GM18873 (cell line): Measurements from ENCODE around the gene ADCY4.

Experiments used
- ATAC-seq: cut with Tn5 transposase; IDR thresholded peaks from one replicate; pipeline ENCODE4 v1.9.1; 2021; ENCODE audit warnings: mild to moderate bottlenecking, moderate library complexity, moderate number of reproducible peaks; ENCODE audit not compliant: unreplicated experiment, low FRiP score

The ADCY4 gene

DNA sequence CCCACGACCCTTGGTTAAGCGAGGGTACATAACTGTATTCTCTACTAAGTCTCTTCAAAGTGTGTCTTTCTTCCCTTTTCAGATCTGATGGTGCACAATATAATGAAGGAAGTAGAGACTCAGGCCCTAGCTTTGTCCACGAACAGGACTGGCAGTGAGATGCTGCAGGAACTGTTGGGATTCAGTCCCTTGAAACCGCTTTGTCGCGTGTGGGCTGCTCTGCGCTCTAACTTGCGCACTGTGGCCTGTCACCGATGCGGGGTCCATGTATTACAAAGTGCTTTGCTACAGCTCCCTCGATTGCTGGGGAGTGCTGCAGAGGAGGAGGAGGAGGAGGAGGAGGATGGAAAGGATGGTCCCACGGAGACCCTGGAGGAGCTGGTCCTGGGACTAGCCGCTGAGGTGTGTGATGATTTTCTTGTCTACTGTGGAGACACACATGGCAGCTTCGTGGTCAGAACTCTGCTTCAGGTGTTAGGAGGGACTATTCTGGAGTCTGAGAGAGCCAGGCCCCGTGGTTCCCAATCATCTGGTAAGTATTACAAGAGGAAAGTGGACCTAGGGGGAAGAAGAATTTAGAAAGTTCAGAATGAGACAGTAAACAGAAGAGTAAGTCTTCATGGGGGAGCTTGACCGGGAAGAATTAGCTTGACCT is 34.4 kb downstream of the ADCY4 start:
- no peak for ATAC-seq

DNA sequence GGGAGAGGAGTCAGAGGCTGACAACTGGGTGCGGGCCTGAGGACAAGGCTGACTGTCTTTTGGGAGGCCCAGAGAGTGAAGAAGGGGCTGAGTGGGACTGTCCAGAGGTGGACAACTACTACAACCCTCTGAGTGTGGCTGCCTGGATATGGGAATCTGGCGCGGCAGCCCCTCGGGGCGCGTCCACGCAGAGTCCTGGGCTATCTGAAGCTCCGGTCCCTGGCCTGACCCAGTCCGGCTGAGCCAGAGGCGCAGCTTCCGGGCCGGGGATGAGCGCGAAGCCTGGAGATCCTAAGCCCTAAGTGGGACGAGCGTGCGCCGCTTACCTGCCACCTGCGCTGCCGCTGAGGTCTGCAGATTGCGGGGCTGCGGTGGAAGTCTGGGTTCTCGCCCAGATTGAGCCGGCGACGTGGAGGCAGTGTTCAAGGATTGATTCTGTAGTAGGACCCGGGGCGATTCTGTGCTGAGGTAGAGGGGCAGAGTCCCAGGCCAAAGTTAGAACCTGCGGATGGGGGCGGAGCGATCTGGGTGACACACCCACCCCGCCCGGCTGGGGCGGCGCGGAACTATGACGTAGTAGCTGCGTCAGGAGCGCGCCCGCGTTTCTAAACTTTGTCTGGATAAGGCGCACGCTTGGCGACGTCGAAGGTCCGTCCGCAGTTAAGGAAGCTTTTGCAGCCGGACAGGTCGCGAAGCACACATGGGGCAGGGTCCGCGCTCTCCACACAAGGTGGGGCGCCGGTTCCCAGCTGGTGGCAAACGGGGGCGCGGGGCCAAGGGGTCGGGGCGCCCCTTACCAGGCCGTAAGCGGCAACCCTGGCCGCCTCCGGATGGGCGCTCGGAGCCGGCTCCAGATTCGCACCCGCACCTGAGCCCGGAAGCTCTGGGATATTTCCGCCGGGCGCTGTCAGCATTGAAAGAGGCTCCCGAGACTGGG is 35.3 kb downstream of the ADCY4 start, which contains the start of the genes DHRS1 and NOP9:
DHRS1 (minus strand) TSS at position 526 of the 937 bp plus-strand sequence. CDS start 674 bp downstream, outside the sequence.
NOP9 (plus strand) TSS at position 596 of the 937 bp plus-strand sequence; CDS start at position 701, 105 bp downstream.
- ATAC-seq: peak; percentile 63

DNA sequence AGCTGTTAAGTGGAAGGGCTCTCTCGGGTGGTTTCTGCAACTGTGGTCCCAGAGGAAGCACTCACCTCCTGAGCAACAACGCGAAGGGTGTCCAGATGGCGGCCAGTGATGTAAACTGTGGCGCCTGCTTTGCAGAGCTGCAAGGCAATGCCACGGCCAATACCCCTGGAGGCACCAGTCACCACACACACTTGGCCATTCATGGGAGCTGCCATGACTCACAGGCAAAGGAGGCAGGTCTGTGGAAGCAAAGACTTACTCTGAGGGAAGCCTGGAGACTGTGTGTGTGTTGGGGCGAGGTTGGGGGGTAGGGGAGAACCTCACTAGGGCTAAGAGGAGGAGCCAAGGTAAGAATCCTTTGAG is 36.0 kb downstream of the ADCY4 start:
- no peak for ATAC-seq

DNA sequence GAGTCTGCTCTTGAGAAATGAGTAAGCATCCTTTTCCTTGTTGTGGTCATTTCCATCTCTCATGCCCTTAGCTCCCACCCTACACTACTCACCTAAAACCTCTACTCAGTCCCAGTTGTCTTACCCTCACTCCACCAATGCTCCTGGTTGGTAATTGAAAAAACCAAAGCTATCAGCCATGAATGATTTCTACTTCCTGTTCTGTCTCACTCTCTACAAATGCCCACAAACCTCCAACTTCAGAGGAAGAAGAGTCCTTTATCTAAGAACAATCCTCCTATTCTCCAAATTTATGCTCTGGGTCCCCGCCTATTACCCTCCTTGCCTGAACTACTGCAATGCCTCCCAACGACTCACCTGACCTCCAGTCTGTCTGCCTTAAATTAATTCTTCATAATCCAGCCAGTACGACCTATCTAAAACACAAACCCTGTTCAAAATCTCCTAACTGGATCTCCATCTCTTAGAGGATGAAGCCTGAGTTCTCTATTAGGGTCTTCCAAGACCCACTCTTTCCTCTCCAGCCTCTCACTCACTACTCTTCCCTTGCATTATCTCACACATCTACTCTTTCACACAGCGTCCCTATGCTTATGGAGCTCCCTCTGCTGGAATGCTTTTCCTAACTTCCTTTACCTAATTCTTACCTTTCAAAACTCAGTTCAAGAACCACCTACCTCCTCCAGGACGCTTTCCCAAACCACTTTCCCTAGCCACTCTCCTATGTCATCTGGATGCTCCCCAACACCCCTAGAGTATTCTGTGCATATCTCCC is 37.5 kb downstream of the ADCY4 start:
- ATAC-seq: peak; percentile 11

DNA sequence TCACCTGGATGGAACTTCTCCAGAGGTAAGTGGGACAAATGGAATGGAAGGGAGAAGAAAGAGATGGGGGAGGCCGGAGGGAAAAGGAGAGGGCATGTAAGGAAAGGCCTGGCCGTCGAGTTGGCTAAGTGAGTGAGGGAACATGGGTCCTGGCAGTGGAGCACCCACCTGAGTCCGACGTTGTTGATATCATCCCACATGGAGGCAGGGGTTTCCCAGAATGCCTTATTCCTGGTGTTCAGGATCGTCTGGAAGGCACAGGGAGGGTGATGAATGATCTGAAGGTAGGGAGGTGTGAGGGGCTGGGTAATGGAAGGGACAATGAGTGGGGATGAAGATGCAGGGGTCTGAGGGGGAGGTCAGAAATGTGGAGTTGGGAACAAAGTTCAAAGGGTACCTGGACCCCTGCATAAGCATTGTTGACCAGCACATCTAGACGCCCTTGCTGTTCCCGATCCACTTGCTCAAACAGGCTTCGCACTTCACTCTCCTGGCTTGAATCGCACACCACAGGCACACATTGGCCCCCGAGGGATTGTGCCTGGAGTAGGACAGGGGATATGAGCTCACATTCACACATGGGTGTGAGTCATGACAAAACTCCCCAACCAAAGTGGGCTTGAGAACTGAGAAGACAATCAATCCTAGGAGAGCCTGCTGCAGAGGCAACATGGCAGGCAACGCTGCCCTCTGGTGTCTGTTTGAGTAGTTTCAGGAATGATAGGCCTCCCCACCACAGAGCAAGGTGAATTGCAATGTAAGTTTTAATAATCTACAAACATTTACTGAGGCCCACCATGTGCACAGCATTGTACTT is 38.3 kb downstream of the ADCY4 start:
- ATAC-seq: peak; percentile 39

DNA sequence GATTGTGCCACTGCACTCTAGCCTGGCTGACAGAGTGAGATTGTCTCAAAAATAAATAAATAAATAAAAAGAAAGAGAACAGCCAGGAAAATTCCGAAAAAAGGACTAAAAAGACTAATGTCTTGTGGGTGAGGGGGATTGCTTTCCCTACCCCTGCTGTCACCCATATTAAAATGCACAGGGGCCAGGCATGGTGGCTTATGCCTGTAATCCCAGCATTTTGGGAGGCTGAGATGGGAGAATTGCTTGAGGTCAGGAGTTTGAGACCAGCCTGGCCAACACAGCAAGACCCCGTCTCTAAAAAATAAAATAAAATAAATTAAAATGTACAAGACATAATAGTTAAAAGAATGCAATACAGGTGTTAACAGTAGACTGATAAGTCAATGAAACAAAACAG is 41.3 kb downstream of the ADCY4 start:
- no peak for ATAC-seq

DNA sequence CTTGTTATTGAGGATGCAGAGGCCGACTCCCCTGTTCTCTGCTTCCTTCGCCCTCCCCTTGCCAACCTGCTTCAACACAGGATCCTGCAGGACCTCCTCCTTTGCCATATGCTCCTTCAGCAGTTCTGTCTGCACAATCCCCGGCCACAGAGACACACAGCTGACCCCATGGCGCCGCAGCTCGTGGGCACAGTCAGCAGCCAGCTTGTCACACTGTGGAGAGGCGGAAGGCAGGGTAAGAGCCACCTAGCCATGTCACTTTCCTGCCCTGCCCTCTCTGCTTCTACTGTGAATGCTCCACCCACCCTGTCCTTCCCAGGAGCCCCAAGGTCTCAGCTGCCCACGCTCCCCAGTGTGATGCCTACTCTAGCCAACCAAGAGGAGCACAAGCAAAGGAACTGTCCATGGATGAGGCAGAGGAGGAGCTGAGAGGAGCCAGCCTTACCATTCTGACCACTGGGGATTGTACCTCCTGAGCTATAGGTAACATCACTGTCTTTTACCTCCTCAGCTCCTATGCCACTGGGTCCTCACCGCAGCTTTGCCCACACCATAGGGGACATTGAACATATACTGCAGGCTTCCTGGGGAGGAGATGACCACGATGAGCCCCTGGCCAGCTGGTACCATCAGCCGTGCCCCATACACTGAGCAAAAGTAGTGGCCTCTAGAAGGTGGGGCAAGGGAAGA is 42.6 kb downstream of the ADCY4 start:
- ATAC-seq: no peak

DNA sequence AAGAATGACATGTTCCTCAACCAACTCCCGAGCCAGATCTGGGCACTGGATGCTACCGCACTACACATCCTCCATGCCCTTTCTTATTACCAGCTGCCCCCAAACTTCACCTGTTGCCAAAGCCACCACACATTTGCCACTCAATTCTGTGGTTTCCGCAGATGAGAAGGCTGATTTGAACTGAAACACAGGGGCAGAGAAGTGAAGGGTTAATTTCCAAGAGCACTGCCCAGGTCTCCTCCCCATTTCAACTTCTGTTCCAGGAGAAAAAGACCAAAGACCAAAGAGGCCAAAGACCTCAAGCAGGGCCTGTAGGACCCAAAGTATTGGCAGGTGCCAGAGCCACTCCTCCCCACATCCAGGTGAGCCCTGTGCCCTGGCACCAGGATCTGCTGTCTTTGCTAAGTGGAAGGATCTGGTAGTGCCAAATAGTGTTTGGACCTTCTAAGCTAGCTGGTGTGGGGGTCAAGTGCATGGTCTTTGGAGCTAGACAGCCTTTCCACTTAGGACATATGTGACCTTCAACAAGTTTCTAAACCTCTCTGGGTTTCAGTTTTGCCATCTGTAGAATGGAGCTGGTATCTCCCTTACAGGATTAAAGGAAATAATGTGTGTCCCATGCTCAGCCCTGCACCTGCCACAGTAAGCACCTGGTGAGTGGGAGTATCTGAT is 43.3 kb downstream of the ADCY4 start:
- ATAC-seq: no peak

DNA sequence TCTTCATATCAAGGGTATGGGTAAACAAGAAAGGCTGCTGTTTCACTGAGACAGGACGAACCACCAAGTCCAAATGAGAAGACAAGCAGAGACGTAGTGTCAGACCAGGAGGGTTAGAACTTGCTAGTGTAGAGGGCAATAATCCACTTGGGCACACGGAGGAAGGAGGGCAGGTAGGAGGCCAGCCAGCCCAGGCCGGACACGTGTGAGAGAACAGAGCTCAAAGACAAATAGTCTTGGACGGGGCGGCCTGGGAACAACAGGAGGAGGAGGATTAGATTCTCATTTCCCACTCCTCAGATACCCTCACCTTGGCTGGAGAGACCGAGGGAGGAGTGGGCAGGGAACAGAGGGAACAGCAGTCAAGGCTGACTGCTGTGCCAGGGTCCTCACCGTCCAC is 44.1 kb downstream of the ADCY4 start:
- ATAC-seq: no peak

DNA sequence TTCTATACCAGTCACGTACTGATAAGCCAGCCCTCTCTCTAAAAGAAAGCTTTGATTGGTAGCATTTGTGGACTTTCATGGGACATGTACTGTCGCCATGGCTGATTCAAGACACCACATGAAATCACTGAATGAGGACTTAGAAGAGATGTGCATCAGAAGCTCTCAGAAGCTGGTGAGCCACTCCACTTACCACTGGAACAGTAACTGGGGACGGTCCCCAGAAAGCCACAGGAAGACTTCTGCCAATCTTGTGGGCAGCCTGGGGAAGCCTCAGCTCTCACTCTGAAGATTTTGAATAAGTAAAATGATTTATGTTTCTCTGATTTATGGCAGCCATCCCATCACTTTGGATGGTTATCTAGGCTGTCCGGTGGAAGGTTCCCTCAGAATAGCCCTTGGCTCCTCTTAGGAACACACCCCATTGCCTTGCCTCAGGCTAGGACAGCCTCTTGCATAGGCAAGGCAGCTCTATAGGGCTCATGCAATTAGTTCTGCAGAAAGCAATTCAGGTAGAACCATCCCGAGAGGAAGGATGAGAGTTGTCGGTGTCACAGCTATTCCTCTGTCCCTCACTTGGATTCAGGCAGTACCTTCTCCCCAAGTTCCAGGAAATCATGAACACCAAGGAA is 45.1 kb downstream of the ADCY4 start:
- peak; percentile 54 for ATAC-seq

DNA sequence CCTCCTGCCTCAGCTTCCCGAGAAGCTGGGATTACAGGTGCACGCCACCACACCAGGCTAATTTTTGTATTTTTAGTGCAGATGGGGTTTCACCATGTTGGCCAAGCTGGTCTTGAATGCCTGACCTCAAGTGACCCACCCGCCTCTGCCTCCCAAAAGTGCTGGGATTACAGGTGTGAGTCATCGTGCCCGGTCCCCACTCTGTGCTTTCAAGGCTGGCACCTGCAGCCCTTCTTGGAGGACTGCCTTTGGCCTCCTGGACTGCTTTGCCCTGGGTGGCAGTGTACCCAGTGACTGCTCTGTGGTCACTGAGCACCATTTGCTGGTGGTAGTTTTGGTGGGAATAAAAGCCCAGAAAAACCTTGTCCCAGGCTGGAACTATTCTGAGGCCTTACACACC is 47.9 kb downstream of the ADCY4 start:
- ATAC-seq: no peak

DNA sequence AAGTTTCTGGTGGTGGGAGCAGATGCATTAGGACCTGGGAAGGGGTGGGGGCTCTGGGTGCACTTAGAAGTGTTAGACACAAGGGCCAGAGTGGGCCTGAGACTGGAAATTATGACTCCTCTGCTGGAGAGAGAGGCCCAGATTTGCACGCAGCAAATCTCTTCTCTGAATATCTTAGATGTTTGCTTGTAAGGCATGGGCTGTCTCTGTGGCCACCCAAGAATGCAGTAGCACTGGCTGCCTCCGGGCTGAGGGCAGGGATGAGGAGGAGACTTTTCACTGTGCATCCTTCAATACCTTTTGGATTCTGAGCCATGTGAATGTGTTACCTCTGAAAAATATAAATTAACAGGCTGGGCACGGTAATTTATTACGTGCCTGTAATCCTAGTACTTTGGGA is 49.5 kb downstream of the ADCY4 start:
- no peak for ATAC-seq

DNA sequence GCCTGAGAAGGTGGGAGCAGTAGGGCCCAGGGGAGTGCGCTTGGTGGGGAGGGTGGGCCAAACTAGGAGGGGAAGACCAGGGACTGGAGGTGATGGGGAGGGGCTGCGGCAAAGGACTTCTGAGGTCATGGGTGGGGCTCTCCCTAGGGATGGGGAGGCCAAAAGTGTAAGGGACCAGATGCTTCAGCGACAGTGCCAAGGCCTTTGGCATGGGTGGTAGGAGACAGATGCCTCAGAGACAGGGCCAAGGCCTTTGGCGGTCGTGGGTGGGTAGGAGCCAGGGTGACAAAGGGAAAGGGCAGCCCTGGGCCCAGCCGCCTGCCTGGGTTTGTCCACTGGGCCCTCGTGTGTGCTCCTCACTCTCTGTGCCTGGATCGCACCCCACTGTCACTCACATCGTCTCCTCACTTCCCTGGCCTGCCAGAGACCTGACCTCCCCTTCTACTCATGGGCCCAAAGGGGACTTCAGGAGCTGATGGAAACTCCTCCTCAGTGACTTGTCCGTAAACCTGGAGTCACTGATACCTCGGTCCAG is 50.3 kb downstream of the ADCY4 start:
- ATAC-seq: no peak

DNA sequence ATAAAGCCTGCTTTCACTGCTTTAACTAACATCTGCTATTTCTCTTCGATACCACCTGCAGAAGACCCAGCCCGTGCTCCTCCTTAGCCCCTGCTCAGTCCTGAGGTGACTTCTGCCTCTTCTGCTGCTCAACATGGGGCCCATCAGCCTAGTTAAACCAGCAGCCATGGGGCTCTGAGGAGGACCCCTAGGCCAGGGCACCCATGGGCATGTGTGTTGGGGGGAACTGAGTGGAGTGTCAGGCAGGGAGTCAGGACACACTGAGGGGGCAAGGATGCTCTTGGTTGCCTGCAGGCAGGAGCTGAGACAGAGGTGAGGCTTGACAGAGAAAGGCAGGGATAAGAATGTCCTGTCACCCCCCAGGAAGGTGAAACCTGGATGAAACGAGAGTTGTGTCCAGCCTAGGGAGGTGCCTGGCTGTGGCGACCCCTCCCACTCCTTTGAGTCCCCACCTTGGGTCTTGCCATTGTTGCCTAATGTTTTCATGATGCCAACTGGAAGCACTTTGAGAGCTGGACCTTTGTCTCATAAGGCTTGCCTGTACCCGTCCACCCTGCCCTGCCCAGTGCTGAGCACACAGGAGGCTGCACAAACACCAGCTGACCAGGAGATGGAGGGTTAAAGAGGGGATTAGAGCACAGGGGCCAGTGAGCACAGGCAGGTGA is 50.9 kb downstream of the ADCY4 start:
- ATAC-seq: no peak

DNA sequence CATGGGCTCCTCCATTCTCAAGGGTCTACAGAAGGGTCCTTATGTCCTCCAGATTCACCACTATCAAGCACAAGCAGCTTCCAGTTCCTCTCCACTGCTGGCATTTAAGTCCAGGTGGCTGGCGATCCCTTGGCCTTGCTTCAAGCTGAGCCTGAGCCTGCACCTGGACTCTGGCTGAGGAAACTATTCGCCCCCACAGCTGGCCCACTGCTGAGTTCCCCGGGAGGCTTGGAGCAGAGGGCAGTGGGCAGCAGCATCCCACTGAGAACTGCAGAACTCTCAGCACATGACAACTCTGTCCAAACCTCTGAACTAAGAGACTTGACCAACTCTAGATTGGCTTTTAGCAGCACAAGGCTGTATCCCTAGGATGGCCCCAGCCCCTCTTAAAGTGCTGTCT is 52.1 kb downstream of the ADCY4 start:
- no peak for ATAC-seq

DNA sequence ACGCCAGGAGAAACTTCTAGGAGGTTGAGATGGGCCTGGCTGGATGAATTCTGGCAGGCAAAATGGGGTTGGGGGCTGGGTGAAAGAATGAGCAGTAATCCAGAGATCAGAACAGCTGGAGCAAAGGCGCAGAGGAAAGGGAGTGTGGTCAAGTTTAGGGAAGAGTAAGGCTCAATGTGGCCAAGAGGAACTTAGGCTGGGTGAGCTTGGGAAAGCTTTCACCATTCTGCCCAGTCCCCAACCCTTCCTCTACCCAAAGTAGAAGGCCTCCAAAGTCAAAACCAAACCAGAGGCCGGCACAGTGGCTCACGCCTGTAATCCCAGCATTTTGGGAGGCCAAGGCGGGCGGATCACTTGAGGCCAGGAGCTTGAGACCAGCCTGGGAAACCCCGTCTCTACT is 53.2 kb downstream of the ADCY4 start:
- ATAC-seq: no peak

DNA sequence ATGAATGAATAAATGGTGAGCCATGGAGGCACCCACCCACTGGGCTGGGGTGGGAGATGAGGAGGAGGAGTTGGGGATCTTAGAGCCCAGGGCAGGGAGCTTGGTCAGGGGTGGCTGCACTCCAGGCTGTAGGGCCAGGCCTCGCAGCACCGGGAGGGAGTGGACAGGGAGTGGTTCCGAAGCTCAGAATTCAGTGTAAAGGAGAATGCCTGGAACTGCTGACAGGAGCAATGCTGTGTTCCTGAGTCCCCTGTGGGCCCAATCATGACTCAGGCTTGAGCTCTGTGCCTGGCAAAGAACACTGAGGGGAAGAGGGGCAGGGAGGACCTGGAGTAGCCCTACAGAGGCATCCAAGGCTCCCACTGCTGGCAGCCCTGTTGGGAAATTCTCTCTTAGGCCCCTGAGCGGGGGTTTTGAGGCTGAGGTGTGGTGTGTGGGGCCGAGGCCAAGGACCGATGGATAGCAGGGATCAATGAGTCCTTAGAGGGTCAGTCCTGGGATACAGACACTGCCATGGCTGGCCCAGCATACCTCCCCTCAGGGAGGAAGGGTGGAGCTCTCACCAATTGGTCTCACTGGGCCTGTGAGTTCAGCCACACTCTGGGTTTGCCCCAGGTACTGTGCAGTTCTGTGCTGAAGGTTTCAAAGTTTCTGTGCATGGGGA is 53.9 kb downstream of the ADCY4 start:
- ATAC-seq: no peak
